Left colon (tissue), 2 donors: ENCODE results near the gene SNX25. TPM values are rescaled to one million over a fixed set of nuclear protein-coding genes. Genes with fewer than 3 reads are reported as not detected.
A peak's percentile ranks its signal among the peaks of the same experiment; 100 is the strongest.
"Not testable (repeated sequence)": the region's sequence is repeated elsewhere in the genome, so short reads cannot be mapped to it uniquely, and the experiment has no call there.

Experiments
- ATAC-seq: fragments of 200-7000 bp; cut with Tn5 transposase; one replicate; pipeline ENCODE4 v1.9.1; 2020; ENCODE audit warnings: mild to moderate bottlenecking, moderate library complexity
- DNase-seq, 2 donors: peaks; one replicate each; pipeline ENCODE4 v3.0.0-alpha.2; 2020
- intact Hi-C, 2 donors: fragments of 100-400 bp; cut with DNase I in 1 of 2; cut with micrococcal nuclease in 1 of 2; formaldehyde crosslinking; loops; one replicate each; pipeline versions ENCODE4 v1.11.2 to v1.14.0; 2022; cut with DNase I, micrococcal nuclease
- total RNA-seq, 2 donors: library from RNA; stranded (reverse); fragmentation: NEBNext Ultra II Directional; extraction: Animal tissue kit (Norgen Biotek cat#: 25700); gene quantifications; one replicate each; pipeline ENCODE4 v1.2.1, GENCODE V29; 2021
- donor health status: DM: no; HTN: no; CAD: no.
- donor health status: DM: yes; HTN: yes; CAD: no.

Gene SNX25
- total RNA-seq, 2 donors from 2014 or later: 10.6 to 24.2 TPM

- intact Hi-C loops: loop anchor here in 1 of 2 donors (10.0 kb wide), 1 partner anchor 62 kb away; no protein-coding TSS in a partner anchor
- no peak for DNase-seq
- ATAC-seq: no peak
Measured at GRCh38 chr4:185222598-185222997, 13.2 kb downstream of the SNX25 start.

- intact Hi-C loops: loop anchor here in 1 of 2 donors (10.0 kb wide), 1 partner anchor 60 kb away; no protein-coding TSS in a partner anchor
- DNase-seq: no peak
- no peak for ATAC-seq
Measured at GRCh38 chr4:185224597-185224996, 15.2 kb downstream of the SNX25 start.

GRCh38 chr4:185225940-185226339 lies 16.5 kb downstream of the SNX25 start:
- intact Hi-C loops: loop anchor here in 1 of 2 donors (5.0 to 10.0 kb wide), 2 partner anchors 59 to 156 kb away; no protein-coding TSS in a partner anchor
- ATAC-seq (no peak), DNase-seq (no peak)

GRCh38 chr4:185227131-185227551 lies 17.7 kb downstream of the SNX25 start:
- peak; percentile 84 for ATAC-seq
- DNase-seq: no peak
- intact Hi-C loops: loop anchor here in 1 of 2 donors (5.0 to 10.0 kb wide), 2 partner anchors 58 to 155 kb away; no protein-coding TSS in a partner anchor

GRCh38 chr4:185227713-185228278 lies 18.4 kb downstream of the SNX25 start:
- intact Hi-C loops: loop anchor here in 1 of 2 donors (5.0 to 10.0 kb wide), 2 partner anchors 57 to 155 kb away; no protein-coding TSS in a partner anchor
- DNase-seq (no peak), ATAC-seq (no peak)

- DNase-seq: no peak
- intact Hi-C loops: loop anchor here in 1 of 2 donors (5.0 to 10.0 kb wide), 2 partner anchors 56 to 153 kb away; no protein-coding TSS in a partner anchor
- peak; percentile 58 for ATAC-seq
Measured at GRCh38 chr4:185229021-185229818, 19.8 kb downstream of the SNX25 start.

- DNase-seq: no peak
- peak; percentile 62 for ATAC-seq
- intact Hi-C loops: no loop called here
Measured at GRCh38 chr4:185232370-185232769, 23.0 kb downstream of the SNX25 start.

- intact Hi-C loops: no loop called here
- ATAC-seq: no peak
- no peak for DNase-seq
Measured at GRCh38 chr4:185235119-185235842, 25.9 kb downstream of the SNX25 start.

GRCh38 chr4:185235843-185236503 lies 26.6 kb downstream of the SNX25 start:
- ATAC-seq: peak; percentile 94
- intact Hi-C loops: no loop called here
- DNase-seq: peak; percentile 35 to 37

- DNase-seq (no peak), ATAC-seq (no peak)
- intact Hi-C loops: no loop called here
Measured at GRCh38 chr4:185237175-185237574, 27.8 kb downstream of the SNX25 start.

GRCh38 chr4:185238215-185238681 lies 28.9 kb downstream of the SNX25 start:
- ATAC-seq (no peak), DNase-seq (no peak)
- intact Hi-C loops: no loop called here

GRCh38 chr4:185238750-185239149 lies 29.4 kb downstream of the SNX25 start:
- DNase-seq (no peak), ATAC-seq (no peak)
- intact Hi-C loops: no loop called here

GRCh38 chr4:185240486-185240885 lies 31.1 kb downstream of the SNX25 start:
- intact Hi-C loops: not testable (repeated sequence)

GRCh38 chr4:185242749-185243533 lies 33.5 kb downstream of the SNX25 start:
- ATAC-seq (no peak), DNase-seq (no peak)
- intact Hi-C loops: no loop called here

More at GRCh38 chr4:185240486-185240885, 31.1 kb downstream of the SNX25 start:
- not testable (repeated sequence) for ATAC-seq, DNase-seq

- ATAC-seq: no peak
Measured at GRCh38 chr4:185243879-185244278, 34.5 kb downstream of the SNX25 start.

GRCh38 chr4:185244763-185245162 lies 35.4 kb downstream of the SNX25 start:
- no peak for ATAC-seq
- intact Hi-C loops: no loop called here
- no peak for DNase-seq

More at GRCh38 chr4:185243879-185244278, 34.5 kb downstream of the SNX25 start:
- DNase-seq: no peak
- intact Hi-C loops: no loop called here

GRCh38 chr4:185246453-185246852 lies 37.1 kb downstream of the SNX25 start:
- DNase-seq (no peak), ATAC-seq (no peak)
- intact Hi-C loops: no loop called here

GRCh38 chr4:185247151-185247550 lies 37.8 kb downstream of the SNX25 start:
- no peak for DNase-seq
- no peak for ATAC-seq
- intact Hi-C loops: no loop called here
